GM19395 (cell line): ENCODE data around the gene SPRY4.
"Not testable (repeated sequence)": the region's sequence is repeated elsewhere in the genome, so short reads cannot be mapped to it uniquely, and the experiment has no call there.

Experiments used
- ATAC-seq: cut with Tn5 transposase; IDR thresholded peaks from one replicate; pipeline ENCODE4 v1.9.1; 2021; ENCODE audit warnings: mild to moderate bottlenecking, moderate library complexity; ENCODE audit not compliant: unreplicated experiment

Gene SPRY4

GRCh38 chr5:142324871-142325724, at the start of gene SPRY4:
Gene SPRY4, minus strand, starts transcription at chr5:142325021. Its CDS starts 9,913 bp downstream, at chr5:142315108.
- ATAC-seq, result peak; percentile 74

GRCh38 chr5:142368529-142368928, 43.7 kb upstream of the SPRY4 start:
- ATAC-seq, result no peak

- ATAC-seq, result peak; percentile 46
Observed at GRCh38 chr5:142366007-142366406, 41.2 kb upstream of the SPRY4 start.

- ATAC-seq, result peak; percentile 45
Observed at GRCh38 chr5:142364251-142365145, 39.7 kb upstream of the SPRY4 start.

GRCh38 chr5:142363619-142363963, 38.8 kb upstream of the SPRY4 start:
- no peak for ATAC-seq

GRCh38 chr5:142362193-142362592, 37.4 kb upstream of the SPRY4 start:
- ATAC-seq, result not testable (repeated sequence)

GRCh38 chr5:142360607-142361120, 35.8 kb upstream of the SPRY4 start:
- ATAC-seq, result no peak

- ATAC-seq, result no peak
Observed at GRCh38 chr5:142360051-142360498, 35.3 kb upstream of the SPRY4 start.

GRCh38 chr5:142358648-142359047, 33.8 kb upstream of the SPRY4 start:
- ATAC-seq, result no peak

GRCh38 chr5:142358121-142358520, 33.3 kb upstream of the SPRY4 start:
- ATAC-seq, result no peak

- peak; percentile 5 for ATAC-seq
Observed at GRCh38 chr5:142357469-142358090, 32.8 kb upstream of the SPRY4 start.

GRCh38 chr5:142356716-142357468, 32.1 kb upstream of the SPRY4 start:
- peak; percentile 92 for ATAC-seq

- no peak for ATAC-seq
Observed at GRCh38 chr5:142356349-142356715, 31.5 kb upstream of the SPRY4 start.

- no peak for ATAC-seq
Observed at GRCh38 chr5:142353071-142353472, 28.3 kb upstream of the SPRY4 start.

GRCh38 chr5:142350021-142350420, 25.2 kb upstream of the SPRY4 start:
- no peak for ATAC-seq

- no peak for ATAC-seq
Observed at GRCh38 chr5:142346706-142347105, 21.9 kb upstream of the SPRY4 start.

- ATAC-seq, result not testable (repeated sequence)
Observed at GRCh38 chr5:142344915-142345314, 20.1 kb upstream of the SPRY4 start.

GRCh38 chr5:142343531-142343930, 18.7 kb upstream of the SPRY4 start:
- no peak for ATAC-seq

GRCh38 chr5:142342128-142342981, 17.5 kb upstream of the SPRY4 start:
- ATAC-seq, result no peak
